HCT116 (cell line): ENCODE results near the gene CCDC177. TPM values are rescaled to one million over a fixed set of nuclear protein-coding genes. Genes with fewer than 3 reads are reported as not detected.

Experiments
- ATAC-seq: fragments of 200-7000 bp; cut with Tn5 transposase; 2 replicates; pipeline ENCODE4 v1.9.1; 2020; ENCODE audit warnings: mild to moderate bottlenecking, moderate library complexity
- BruUV-seq: library from RNA; stranded (reverse); fragments of 400-500 nt; replicated peaks from 2 replicates; lab custom pipeline; 2021; lab: Mats Ljungman, UMichigan
- CTCF ChIA-PET: fragments of 300-600 bp; sonication (Branson Sonifier 250); formaldehyde crosslinking; loops from one replicate; lab custom pipeline; 2021; ENCODE audit warnings: antibody characterized with exemption; lab: Charles Lee
- POLR2A ChIA-PET: fragments of 300-600, 350-600 bp; sonication (Branson Sonifier 250); formaldehyde crosslinking; loops from one replicate; lab custom pipeline; 2021; ENCODE audit warnings: antibody characterized with exemption; lab: Charles Lee
- RAD21 ChIA-PET, 2 experiments: fragments of 300-600 bp; sonication (Branson Sonifier 250); formaldehyde crosslinking; loops; one replicate each; lab custom pipeline; 2023; ENCODE audit warnings: low total read pairs in 2 of 2; ENCODE audit not compliant: uncharacterized antibody in 2 of 2, unreplicated experiment in 2 of 2, low non-redundant PET in 1 of 2; lab: Charles Lee
- DNase-seq: peaks from one replicate; pipeline ENCODE4 v3.0.0-alpha.2; 2010; ENCODE audit warnings: low read depth, low spot score
- H2AFZ ChIP-seq: fragments of 200-600 bp; shearing (Covaris generic), sonication (generic); 2 replicates; pipeline ENCODE4 v1.6.1; 2017; ENCODE audit warnings: low read depth, mixed run types, mixed read lengths, antibody characterized with exemption, low read length; ENCODE audit not compliant: poor library complexity, severe bottlenecking
- H3K27ac ChIP-seq: 2 replicates; pipeline ENCODE4 v1.5.1; 2012; ENCODE audit warnings: low read depth, low read length
- H3K27me3 ChIP-seq: fragments of 200-600 bp; sonication (generic); 2 replicates; pipeline ENCODE4 v1.6.1; 2016; ENCODE audit warnings: mixed run types, low read length, mixed read lengths; ENCODE audit not compliant: insufficient read depth
- H3K36me3 ChIP-seq, 2 experiments: fragments of 200-500 bp in 1 of 2; fragments of 200-600 bp in 1 of 2; sonication (Bioruptor generic) in 1 of 2; sonication (generic) in 1 of 2; 2 replicates each; pipeline versions ENCODE4 v1.5.1 to v1.6.1; 2014 to 2016; ENCODE audit warnings: low read length in 2 of 2, inconsistent platforms in 1 of 2, mixed read lengths in 1 of 2, mixed run types in 1 of 2; ENCODE audit not compliant: insufficient read depth in 2 of 2, control insufficient read depth in 1 of 2
- H3K4me1 ChIP-seq, 2 experiments: fragments of 200-600 bp in 1 of 2; sonication (generic) in 1 of 2; 2 replicates each; pipeline versions ENCODE4 v1.5.1 to v1.6.1; 2012 to 2017; ENCODE audit warnings: low read length in 2 of 2, inconsistent platforms in 1 of 2, mild to moderate bottlenecking in 1 of 2, mixed read lengths in 1 of 2, mixed run types in 1 of 2, moderate library complexity in 1 of 2; ENCODE audit not compliant: insufficient read depth in 2 of 2, control insufficient read depth in 1 of 2
- H3K4me2 ChIP-seq: fragments of 200-600 bp; sonication (generic); 2 replicates; pipeline ENCODE4 v1.6.1; 2017; ENCODE audit warnings: mixed run types, low read length, mixed read lengths
- H3K4me3 ChIP-seq, 2 experiments: fragments of 200-600 bp in 1 of 2; sonication (generic) in 1 of 2; replicated peaks in 1 of 2; 2 replicates each; pipeline ENCODE4 v1.5.1; 2011 to 2016; ENCODE audit warnings: low read length in 2 of 2, control low read depth in 1 of 2, low read depth in 1 of 2, mild to moderate bottlenecking in 1 of 2, mixed read lengths in 1 of 2, mixed run types in 1 of 2
- H3K79me2 ChIP-seq: fragments of 200-600 bp; sonication (generic); 2 replicates; pipeline ENCODE4 v1.6.1; 2017; ENCODE audit warnings: mild to moderate bottlenecking, mixed run types, low read length, moderate library complexity, mixed read lengths; ENCODE audit not compliant: insufficient read depth
- H3K9ac ChIP-seq: fragments of 200-600 bp; sonication (generic); 2 replicates; pipeline ENCODE4 v1.6.1; 2016; ENCODE audit warnings: low read length, mixed read lengths
- H3K9me2 ChIP-seq: fragments of 200-600 bp; sonication (generic), shearing (Covaris generic); 2 replicates; pipeline ENCODE4 v1.6.1; 2017; ENCODE audit warnings: mixed run types, mild to moderate bottlenecking, moderate library complexity; ENCODE audit not compliant: insufficient read depth
- H3K9me3 ChIP-seq, 2 experiments: fragments of 200-500 bp in 1 of 2; fragments of 200-600 bp in 1 of 2; sonication (Bioruptor generic) in 1 of 2; sonication (generic) in 1 of 2; 2 replicates each; pipeline ENCODE4 v1.6.1; 2014 to 2017; ENCODE audit warnings: low read length in 2 of 2, mixed read lengths in 2 of 2, inconsistent platforms in 1 of 2, low read depth in 1 of 2, mild to moderate bottlenecking in 1 of 2, mixed run types in 1 of 2, moderate library complexity in 1 of 2; ENCODE audit not compliant: control insufficient read depth in 1 of 2, insufficient read depth in 1 of 2
- H4K20me1 ChIP-seq: fragments of 200-600 bp; sonication (generic), shearing (Covaris generic); 2 replicates; pipeline ENCODE4 v1.6.1; 2017; ENCODE audit warnings: mixed run types, mild to moderate bottlenecking, moderate library complexity; ENCODE audit not compliant: insufficient read depth
- CBX3 ChIP-seq: IDR thresholded peaks from 2 replicates; pipeline ENCODE4 v1.6.1; 2012; ENCODE audit warnings: low read depth
- CEBPB ChIP-seq: IDR thresholded peaks from 2 replicates; pipeline ENCODE4 v1.6.1; 2012; ENCODE audit warnings: low read depth
- CTCF ChIP-seq, 3 experiments: fragments of 200-600 bp in 1 of 3; sonication (generic) in 1 of 3; IDR thresholded peaks in 2 of 3; conservative IDR thresholded peaks in 1 of 3; 2 replicates each; pipeline ENCODE4 v1.5.1; 2012 to 2017; ENCODE audit warnings: low read depth in 2 of 3, low read length in 2 of 3, antibody characterized with exemption in 1 of 3, borderline replicate concordance in 1 of 3, control low read depth in 1 of 3, mild to moderate bottlenecking in 1 of 3, mixed read lengths in 1 of 3, mixed run types in 1 of 3, moderate library complexity in 1 of 3; ENCODE audit not compliant: insufficient read depth in 1 of 3
- EGR1 ChIP-seq: IDR thresholded peaks from 2 replicates; pipeline ENCODE4 v1.6.1; 2012; ENCODE audit warnings: low read depth
- EZH2phosphoT487 ChIP-seq: fragments of 200-600 bp; IDR thresholded peaks from 2 replicates; pipeline ENCODE4 v1.6.1; 2018; ENCODE audit warnings: antibody characterized with exemption, borderline replicate concordance
- FOSL1 ChIP-seq: IDR thresholded peaks from 2 replicates; pipeline ENCODE4 v1.6.1; 2012; ENCODE audit warnings: low read depth
- POLR2A ChIP-seq: IDR thresholded peaks from 2 replicates; pipeline ENCODE4 v1.7.0; 2011; ENCODE audit warnings: borderline replicate concordance; ENCODE audit not compliant: insufficient read depth, insufficient read length; ENCODE audit errors: extremely low read depth
- POLR2AphosphoS5 ChIP-seq: IDR thresholded peaks from 2 replicates; pipeline ENCODE4 v1.6.1; 2011; ENCODE audit warnings: mild to moderate bottlenecking, low read depth, low read length, moderate library complexity
- SP1 ChIP-seq: IDR thresholded peaks from 2 replicates; pipeline ENCODE4 v1.6.1; 2012; ENCODE audit warnings: low read depth
- ZNF274 ChIP-seq: fragments of 200-500 bp; sonication (Bioruptor generic); IDR thresholded peaks from 2 replicates; pipeline ENCODE4 v1.6.1; 2014; ENCODE audit warnings: mild to moderate bottlenecking, low read depth, low read length, inconsistent platforms
- intact Hi-C: fragments of 100-400 bp; cut with micrococcal nuclease; formaldehyde crosslinking; loops from 2 replicates; pipeline ENCODE4 v1.10.0; 2022
- total RNA-seq: library from RNA; stranded (reverse); gene quantifications from one replicate; pipeline ENCODE4 v1.2.1, GENCODE V29; 2021; ENCODE audit not compliant: unreplicated experiment
- TF ChIP-seq, protein P1 (sequence below): IDR thresholded peaks from 2 replicates; pipeline ENCODE4 v1.6.1; 2012
- TF ChIP-seq, protein P2 (sequence below): IDR thresholded peaks from 2 replicates; pipeline ENCODE4 v1.6.1; 2012; ENCODE audit warnings: low read depth

CCDC177 gene
- total RNA-seq, 1 experiment from 2014 or later = not detected

- Histone ChIP-seq H3K4me2 (no peak overlapping the region), H3K27me3 (no peaks in the 10 kb centered on the region), H3K9me2 (no peaks in the 10 kb centered on the region), H2AFZ (no peak overlapping the region), H3K27ac (no peak overlapping the region), H3K79me2 (no peaks in the 10 kb centered on the region), H3K9me3 (no peaks in the 10 kb centered on the region), H3K36me3 (no peaks in the 10 kb centered on the region), H3K4me1 (no peaks in the 10 kb centered on the region), H4K20me1 (no peaks in the 10 kb centered on the region), H3K4me3 (no peak overlapping the region), H3K9ac (no peak overlapping the region)
- no peak for DNase-seq
- CTCF ChIA-PET = interaction anchor here (0.8 kb wide), 1 partner anchor 17 kb away, joined by 4 read pairs; no protein-coding TSS in a partner anchor
- intact Hi-C loops = no loop called here
- TF ChIP-seq POLR2AphosphoS5 (no peak), FOSL1 (no peak), EZH2phosphoT487 (no peak), ZNF274 (no peak), EGR1 (no peak), CBX3 (no peak), CEBPB (no peak), CTCF (IDR thresholded peaks at IDR 0.05 in 2 of 3, conservative IDR thresholded peaks at IDR 0.05 in 1 of 3; ENCODE audit: borderline replicate concordance in 1 of 3, insufficient read depth in 1 of 3, low read depth in 2 of 3, low read length in 2 of 3) (no peak), SP1 (no peak), POLR2A (no peak)
- TF ChIP-seq, protein P1, sequence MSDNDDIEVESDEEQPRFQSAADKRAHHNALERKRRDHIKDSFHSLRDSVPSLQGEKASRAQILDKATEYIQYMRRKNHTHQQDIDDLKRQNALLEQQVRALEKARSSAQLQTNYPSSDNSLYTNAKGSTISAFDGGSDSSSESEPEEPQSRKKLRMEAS = no peak
- TF ChIP-seq, protein P2, sequence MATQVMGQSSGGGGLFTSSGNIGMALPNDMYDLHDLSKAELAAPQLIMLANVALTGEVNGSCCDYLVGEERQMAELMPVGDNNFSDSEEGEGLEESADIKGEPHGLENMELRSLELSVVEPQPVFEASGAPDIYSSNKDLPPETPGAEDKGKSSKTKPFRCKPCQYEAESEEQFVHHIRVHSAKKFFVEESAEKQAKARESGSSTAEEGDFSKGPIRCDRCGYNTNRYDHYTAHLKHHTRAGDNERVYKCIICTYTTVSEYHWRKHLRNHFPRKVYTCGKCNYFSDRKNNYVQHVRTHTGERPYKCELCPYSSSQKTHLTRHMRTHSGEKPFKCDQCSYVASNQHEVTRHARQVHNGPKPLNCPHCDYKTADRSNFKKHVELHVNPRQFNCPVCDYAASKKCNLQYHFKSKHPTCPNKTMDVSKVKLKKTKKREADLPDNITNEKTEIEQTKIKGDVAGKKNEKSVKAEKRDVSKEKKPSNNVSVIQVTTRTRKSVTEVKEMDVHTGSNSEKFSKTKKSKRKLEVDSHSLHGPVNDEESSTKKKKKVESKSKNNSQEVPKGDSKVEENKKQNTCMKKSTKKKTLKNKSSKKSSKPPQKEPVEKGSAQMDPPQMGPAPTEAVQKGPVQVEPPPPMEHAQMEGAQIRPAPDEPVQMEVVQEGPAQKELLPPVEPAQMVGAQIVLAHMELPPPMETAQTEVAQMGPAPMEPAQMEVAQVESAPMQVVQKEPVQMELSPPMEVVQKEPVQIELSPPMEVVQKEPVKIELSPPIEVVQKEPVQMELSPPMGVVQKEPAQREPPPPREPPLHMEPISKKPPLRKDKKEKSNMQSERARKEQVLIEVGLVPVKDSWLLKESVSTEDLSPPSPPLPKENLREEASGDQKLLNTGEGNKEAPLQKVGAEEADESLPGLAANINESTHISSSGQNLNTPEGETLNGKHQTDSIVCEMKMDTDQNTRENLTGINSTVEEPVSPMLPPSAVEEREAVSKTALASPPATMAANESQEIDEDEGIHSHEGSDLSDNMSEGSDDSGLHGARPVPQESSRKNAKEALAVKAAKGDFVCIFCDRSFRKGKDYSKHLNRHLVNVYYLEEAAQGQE = no peak
- ATAC-seq = no peak
- POLR2A ChIA-PET = no interaction called here
- no TSS peak for BruUV-seq
- RAD21 ChIA-PET = no interaction called here
These were observed 21.4 kb downstream of the CCDC177 start for GRCh38 chr14:69553252-69553651.
